ENCODE results near the gene UTP20.

GRCh38 chr12:101368016-101368415 lies 88.1 kb downstream of the UTP20 start:
- TF ChIP-seq CTCF (IDR thresholded peaks at IDR 0.05) (no peak), POLR2AphosphoS5 (IDR thresholded peaks at IDR 0.05) (no peak), POLR2A (IDR thresholded peaks at IDR 0.05) (no peak), EP300 (IDR thresholded peaks at IDR 0.05) (no peak)
